A204.1 (cell line): ENCODE measurements around the gene SPIRE2.

ENCODE experiments used
- FAIRE-seq: peaks from 2 replicates; lab custom pipeline; 2012; peaks lifted over from hg19 to GRCh38; lab: Jason Lieb, UNC

The SPIRE2 gene

DNA sequence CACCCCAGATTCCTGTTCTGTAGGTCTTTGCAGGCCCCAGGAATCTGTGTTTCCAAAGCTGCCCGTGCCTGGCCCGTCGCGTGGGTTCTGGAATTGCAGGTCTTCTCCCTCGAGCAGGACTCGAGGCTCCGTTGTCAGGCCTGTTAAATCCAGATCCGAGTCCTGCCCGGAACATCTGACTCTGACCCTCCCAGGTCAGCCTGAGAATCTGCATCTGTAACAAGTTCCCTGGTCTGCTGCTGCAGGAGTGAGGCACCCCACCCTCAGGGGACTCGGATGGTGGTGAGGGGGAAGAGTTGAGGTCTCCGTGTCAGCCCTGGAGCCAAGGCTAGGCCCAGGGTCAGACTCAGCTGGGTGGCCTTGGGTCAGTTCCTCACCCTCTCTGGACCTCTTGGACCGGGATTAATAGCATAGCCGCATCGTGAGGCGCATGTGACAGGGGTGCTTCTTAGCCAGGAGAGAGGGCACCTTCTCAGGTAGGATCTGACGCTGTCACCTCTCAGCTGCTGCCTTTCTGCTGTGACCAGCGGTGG is 8.8 kb downstream of the SPIRE2 start:
- FAIRE-seq: no peak

DNA sequence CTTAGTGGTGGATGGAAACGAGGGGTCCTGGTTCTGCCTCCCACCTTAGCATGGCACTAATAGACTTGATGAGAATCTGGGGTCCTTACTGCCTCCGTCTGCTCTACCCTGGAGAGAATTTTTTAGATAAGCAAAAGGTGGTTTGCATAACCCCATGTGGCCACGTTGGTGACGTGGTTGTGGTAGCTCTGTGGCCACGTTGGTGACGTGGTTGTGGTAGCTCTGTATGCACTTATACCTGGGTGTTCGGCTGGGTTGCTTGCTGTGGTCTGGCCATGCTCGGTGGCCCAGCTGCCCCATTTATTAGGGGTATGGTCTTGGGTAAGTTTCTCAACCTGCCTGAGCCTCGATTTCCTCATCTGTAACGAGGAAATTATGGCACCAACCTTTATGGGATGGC is 13.0 kb downstream of the SPIRE2 start:
- no peak for FAIRE-seq

DNA sequence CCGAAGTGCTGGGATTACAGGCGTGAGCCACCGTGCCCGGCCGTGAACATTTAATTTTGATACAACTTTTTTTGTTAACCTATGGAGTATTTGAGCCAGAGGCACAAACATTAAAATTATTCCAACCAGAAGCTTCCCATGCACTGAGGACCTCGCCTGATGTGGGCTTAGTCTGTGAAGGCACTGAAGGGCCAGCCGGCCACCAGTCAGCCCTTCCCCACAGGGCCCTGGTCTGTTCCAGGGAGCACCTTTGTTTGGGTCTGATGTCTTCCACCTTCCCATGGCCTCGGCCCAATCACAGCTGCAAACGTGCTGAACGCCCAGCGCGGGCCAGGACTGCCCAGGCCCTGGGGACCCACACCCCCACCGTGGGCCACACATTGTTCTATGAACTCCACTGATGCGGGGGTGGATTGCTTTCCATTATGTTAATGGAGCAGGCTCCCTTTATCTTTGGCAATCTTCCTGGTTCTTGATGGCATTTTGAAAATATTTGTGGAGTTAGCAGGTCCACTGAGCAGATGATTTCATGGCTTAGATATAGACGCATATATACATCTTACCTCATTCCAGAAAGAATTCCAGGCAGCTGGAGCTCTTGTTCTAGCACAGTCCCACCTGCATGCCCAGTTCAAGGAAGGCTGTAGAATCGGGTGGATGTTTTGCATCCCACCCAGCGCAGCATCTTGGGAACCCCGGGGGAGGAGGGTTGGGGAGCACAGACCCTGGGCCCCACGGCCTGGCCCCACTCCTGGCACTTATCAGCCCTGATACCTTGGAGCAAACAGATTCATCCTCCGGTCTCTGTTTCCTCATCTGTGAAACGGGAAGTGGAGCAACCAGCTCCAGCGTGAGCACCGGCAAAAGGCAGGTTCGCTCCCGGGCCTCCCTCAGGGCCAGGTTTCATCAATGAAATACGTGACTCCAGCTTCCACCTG is 14.5 kb downstream of the SPIRE2 start:
- FAIRE-seq: no peak

DNA sequence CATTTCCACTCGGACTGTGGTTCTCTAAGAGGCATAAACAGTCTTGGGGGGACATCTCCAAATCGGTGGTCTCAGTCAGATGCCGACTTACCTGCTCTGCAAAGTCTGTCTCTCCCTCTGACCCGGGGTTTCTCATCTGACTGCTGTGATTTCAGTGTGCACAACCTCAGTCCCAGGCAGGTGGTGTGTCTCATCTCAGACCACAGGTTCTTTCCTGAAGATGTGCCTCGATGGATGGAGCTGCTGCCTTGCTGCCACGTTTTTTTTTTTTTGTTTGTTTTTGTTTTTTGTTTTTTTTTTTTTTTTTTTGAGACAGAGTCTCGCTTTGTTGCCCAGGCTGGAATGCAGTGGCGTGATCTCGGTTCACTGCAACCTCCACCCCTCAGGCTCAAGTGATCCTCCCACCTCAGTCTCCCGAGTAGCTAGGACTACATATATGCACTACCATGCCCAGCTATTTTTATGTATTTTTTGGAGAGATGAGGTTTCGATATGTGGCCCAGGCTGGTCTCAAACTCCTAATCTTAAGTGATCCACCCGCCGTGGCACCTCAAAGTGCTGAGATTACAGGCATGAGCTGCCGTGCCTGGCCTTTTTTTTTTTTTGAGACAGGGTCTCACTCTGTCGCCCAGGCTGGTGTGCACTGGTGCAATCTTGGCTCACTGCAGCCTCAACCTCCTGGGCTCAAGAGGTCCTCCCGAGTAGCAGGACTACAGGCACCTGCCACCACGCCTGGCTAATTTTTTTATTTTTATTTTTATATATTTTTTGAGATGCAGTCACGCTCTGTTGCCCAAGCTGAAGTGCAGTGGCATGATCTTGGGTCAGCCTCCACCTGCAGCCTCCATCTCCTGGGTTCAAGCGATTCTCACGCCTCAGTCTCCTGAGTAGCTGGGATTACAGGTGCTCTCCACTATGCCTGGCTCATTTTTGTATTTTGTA is 15.4 kb downstream of the SPIRE2 start:
- FAIRE-seq: no peak

DNA sequence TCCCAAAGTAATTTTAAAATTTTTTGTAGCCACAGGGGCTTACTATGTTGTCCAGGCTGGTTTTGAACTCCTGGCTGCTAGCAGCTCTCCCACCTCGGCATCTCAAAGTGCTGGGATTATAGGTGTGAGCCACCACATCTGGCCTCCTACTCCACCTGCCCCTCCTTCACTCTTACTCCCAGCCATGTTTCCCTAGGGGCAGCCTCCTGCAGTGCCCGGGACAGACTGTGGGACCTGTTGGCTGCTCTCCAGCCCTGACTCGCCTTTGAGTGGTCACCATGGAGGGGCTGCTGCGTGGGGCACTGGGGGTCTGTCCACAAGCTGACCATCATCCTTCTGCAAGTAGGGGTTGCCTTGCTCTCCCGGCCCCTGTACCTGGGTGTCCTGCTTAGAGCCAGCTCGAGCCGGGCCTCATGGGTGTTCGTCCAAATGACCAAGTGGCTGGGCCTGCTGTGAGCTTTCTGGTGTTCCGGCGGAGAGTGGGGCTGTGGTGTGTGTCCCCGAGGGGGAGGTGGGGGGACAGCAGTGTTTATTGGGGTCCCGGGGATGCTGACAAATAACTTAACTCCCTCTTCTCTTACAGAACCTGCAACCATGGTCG is 16.6 kb downstream of the SPIRE2 start:
- no peak for FAIRE-seq

DNA sequence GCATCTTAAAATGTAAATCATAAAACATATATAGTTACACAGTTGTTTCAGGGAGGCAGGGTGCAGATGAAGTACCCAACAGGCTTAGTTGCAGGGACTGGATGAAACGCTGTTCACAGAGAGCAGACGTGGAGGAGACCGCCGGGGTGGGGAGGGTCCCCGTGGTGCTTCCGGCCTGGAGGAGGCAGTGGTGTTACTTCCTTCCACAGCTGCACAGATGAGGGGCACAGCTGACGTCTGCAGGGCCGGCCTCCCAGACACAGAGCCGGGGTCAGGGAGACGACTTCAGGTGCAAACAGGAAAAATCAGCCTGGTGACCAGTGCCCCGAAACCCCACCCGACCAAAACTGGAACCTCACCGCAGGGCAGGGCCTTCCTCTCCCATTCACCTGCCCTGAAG is 17.1 kb downstream of the SPIRE2 start:
- no peak for FAIRE-seq

DNA sequence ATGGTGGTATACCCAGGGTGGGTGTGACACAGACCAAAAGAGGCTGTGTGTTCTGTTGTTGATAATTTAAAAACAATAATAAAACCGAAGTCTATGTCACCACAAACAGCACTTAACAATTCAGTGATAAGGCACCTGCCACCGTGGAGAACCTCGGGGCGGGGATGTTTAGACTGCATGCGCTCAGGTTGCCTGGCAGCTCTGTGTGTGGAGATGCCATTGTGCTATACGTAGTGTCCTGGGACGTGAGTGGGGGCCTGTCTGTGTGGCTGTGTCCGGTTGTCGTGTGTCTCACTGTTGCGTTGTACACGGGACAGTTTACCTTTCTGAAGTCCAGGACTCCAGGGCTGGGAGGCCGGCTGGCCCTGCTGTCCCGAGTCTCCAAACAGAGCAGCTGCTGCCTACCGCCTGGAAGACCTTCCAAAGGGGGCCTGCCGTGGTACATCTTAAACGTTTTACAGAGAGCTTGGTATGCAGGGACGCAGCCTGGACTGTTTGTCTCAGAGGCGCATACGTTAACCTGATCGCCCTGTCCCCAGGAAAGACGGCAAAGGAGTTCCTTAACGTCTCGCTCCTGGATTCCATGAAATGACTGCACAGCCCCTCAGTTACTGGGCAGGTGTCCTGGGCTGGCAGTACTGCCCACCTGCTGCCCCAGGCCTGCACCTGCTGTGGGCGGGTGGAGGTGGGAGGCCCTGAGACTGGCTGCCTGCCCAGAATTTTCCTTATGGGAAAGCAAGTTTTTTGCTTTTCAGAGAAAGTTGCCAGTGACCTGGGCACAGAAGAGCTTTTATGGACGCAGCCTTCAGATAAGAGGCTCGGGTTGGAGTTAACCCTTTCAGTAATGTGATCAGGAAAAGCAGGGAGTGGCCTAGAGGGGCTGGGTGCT is 19.0 kb downstream of the SPIRE2 start:
- FAIRE-seq: no peak

DNA sequence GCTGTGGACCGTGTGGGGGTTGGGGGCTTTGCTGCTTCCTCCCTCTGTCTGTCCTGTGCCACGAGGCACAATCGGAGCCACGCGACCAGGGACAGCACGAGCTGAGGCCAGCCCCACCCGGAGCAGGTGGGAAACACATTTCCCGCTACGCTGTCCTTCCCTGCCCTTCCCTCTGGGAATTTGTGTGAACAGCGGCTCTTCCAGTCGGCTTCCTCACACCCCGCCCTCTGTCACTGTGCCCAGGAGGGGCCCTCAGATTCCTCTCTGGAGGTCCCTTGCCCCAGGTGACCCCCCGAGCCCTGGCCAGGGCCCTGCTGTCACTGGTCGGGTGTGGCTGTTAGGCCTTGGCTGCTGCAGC is 19.6 kb downstream of the SPIRE2 start:
- no peak for FAIRE-seq

DNA sequence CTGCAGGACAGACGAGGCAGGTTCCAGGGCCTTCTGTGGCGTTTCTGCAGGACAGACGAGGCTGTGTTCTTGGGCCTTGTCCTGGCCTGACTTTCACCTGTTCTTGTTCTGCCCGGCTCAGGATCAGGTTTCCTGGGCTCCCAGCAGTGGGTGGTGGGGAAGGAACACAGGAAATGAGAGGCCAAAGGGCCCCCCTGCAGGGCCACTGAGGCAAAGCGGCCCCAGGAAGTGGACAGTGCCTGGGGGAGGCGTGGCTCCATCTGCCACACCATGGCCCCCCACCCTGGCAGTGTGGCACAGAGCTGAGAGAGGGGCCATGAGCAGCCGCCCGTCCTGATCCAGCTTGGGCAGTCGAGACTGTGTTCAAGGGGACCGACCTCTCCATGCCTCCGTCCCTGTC is 20.7 kb downstream of the SPIRE2 start:
- no peak for FAIRE-seq

DNA sequence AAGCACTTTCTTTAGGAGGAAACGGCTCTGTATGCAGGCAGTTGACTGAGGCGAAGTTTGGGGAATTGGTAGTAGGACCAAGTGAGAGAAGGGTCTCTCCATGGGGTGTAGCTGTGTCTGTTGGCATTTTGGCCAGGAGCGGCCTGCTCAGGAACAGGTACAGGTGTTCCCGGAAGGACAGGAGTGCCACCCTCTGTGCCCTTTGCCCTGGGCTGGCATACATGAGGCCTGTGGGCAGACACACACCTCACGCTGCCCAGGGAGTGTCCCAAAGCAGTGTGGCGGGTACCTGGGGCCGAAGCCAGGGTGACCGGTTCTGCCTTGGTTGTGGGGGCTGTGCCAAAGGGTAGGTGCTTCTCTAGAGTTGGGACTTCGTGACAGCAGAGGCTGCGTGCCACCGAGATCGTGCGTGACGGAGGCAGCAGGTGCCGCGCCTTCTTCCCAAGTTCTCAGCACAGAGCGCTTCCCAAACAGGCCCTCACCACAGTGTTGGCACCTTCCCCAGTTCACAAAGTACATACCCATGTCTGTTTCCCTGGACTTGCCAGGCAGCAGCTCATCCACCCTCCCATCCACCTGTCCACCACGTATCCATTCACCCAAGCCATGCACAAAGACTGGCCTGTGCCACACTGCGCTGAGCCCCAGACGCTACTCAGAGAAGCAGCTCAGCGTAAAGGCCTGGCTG is 25.2 kb downstream of the SPIRE2 start:
- FAIRE-seq: no peak

DNA sequence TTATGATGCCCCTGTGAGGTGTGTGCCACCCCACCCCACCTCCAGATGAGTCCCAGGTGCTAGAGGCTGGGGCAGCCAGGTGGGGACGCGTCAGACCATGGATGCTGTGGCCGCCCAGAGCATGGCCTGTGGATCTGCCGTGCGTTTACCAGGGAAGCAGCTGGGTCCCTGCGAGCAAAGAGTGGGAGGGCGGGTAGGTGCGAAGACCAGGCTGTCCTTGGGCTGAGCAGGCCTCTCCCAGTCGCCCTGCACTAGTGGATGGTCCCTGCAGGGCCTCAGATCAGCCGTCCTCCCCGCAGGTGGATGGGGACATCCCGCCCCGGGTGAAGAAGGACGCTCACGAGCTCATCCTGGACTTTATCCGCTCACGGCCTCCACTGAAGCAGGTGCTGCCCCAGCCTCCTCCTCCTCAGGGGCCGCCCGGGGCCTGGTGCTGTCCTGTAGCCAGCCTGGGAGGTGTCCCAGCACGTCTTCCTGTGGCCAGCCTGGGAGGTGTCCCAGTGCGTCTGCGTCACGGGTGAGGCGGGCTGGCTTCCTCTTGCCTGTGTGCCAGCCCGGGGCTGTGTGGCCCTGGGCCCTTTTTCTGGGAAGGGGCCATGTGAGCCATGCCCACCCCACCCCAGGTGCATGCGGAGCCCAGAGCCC is 27.1 kb downstream of the SPIRE2 start:
- no peak for FAIRE-seq

DNA sequence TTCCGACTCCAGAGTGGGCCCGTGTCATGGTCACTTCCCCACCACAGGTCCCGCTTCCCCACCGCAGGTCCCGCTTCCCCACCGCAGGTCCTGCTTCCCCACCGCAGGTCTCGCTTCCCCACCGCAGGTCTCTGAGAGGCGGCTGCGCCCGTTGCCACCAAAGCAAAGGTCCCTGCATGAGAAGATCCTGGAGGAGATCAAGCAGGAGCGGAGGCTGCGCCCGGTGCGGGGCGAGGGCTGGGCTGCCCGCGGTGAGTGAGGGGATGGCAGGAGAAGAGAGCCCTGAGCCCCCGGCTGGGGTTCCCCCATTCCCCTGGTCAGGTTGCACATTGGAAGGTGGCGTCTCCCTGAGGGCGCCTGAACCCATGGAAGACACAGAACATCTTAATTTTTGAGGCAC is 27.7 kb downstream of the SPIRE2 start:
- FAIRE-seq: no peak

DNA sequence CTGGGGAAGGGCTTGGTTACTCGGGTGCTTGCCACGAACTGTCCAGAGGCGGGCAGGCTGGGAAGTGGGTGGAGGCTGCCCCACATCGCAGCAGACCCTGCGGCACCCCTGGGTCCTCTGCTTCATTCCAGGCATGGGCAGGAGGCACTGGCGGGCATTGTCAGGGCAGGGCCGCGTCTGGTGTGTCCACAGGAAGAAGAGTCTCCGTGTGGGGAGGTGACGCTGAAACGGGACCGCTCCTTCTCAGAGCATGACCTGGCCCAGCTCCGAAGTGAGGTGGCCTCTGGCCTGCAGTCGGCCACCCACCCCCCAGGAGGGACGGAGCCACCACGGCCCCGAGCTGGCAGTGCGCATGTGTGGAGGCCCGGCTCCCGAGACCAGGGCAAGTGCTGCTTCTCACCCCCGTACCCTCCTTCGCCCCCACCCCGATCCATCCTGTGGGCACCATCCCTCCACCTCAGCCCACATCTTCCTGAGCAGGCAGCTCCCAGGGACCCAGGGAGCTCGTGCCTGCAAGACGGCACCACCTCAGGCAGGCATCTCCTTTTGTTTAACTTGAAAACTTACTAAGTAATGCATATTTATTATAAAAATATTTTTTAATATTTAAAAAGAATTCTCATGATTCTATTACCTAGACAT is 30.8 kb downstream of the SPIRE2 start:
- FAIRE-seq: no peak

DNA sequence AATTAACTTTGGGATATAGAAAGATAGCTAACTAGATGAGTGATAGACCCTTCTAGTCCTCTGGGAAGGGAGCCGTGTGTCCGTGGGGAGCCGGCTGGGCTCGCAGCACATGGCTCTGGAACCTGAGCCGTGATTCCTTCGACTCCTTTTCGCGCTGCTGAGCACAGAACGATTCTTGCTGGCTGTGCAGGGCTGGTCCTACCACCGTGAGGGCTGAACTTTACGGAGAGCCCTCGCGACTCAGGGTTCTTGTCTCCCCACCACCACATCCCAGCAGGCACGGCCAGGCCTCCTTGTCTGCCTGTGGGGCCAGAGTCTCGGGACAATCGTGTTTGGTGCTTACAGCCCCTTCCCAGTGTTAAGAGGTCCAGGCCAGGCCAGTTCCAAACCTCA is 31.3 kb downstream of the SPIRE2 start:
- no peak for FAIRE-seq

DNA sequence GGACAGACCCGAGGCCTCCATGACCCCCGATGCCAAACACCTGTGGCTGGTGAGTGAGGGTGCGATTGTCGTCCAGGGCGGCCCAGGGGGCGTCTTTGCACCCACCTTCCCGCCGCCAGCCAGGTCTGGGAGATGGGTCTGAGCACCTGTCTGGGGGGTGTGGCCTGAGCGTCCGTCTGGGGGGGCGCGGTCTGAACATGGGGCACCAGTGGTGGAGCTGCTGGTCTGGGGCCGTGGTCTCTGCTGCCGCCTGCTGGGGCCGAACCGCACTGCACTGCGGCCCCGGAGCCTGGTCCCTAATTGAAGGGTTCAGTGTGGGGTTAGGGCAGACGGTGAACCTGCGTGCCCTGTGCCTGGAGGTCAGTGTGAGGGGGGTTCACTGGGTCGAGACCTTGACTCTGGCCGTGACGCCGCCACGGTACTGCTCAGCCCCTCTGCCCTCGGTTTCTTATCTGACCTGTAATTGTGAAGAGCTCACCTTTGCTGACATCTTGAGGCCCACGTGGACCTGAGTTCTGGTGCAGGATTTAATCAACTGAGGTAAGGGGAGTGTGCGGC is 32.6 kb downstream of the SPIRE2 start:
- no peak for FAIRE-seq

DNA sequence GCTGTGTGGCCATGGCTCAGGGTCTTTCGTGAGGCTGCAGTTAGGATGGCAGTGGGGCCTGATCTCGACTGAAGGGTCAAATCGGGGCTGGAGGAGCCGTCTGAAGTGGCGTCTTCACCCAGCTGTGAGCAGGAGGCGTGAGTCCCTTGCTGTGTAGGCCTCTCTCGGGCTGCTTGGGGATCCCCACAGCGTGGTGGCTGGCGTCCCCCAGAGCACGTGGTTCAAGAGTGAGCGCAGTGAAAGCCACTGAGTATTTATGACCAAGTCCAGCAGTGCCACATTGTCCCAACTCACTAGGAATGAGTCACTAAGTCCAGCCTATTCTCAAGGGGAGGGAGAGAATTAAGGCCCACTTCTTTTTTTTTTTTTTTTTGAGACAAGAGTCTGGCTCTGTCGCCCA is 33.4 kb downstream of the SPIRE2 start:
- no peak for FAIRE-seq

DNA sequence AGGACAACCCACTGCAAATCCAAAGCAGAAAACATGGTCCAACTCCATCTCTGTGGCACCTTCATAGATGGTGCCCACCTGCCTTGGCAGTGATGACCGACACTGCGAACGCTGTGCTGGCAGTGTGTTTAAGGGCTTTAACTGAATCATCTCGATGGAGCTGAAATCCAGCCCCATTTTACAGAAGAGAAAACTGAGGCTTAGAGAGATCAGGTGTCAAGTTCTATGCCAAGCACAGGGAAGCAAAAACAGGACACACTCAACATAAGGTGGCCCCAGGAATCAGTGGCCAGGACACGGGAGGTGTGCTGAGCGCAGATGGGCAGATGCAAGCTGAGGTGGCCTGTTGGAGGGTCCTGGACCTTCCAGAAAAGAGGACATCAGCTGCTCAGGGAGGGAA is 34.5 kb downstream of the SPIRE2 start:
- FAIRE-seq: no peak

DNA sequence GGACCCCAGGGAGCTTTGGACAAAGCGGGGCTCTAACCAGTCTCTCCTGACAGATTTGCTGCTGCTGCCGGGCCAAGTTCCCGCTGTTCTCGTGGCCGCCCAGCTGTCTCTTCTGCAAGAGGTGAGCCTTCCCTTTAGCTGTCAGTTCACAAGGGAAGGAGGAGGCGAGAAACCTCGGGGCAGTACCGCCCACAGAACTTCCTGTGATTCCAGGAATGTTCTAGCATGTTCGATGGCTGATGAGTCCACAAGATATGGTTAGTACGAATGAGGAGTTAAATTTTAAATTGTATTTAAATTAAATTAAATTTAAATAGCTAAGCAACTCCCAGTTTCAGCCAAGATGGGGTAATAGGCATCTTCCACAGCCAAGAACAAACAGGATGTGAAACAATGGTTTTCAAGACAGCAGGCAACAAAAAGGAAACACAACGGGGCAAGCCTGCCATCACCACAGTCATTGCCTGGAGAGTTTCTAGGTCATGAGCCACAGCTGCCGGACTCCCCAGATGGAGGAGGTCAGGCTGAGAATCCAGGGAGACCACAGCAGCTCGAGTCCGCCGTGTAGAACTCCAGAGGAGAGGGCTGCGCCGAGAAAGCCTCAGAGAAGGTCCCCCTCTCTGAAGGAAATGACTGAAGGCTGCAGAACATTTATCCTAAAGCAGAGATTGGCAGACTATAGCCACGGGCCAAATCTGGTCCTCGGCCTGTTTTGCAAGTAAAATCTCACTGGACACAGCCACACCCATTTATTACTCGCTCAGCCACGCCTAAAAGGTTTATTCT is 35.7 kb downstream of the SPIRE2 start:
- FAIRE-seq: no peak

DNA sequence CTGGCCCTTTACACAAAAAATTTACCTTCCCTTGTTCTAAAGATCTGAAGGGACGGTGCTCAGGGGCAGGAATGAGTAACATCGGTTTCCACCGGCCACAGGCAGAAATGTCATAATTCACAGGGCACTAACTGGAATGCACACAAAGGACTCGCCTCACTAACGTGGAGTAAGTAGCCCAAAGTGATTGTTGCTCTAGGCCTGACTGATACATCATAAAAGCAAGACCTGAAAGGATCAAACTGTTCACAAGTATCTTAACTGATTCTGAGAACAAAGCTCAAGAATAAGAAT is 36.2 kb downstream of the SPIRE2 start:
- FAIRE-seq: no peak
